Nucleus accumbens (tissue), 56 donors: ENCODE results near the gene MLH3.

Experiments used
- DNase-seq, 56 donors: peaks; one replicate each; lab custom pipeline; 2025; lab: John Stamatoyannopoulos, UW

Gene MLH3

GRCh38 chr14:74974364-74975058 is 76.8 kb downstream of the MLH3 start:
- no peak for DNase-seq

DNA sequence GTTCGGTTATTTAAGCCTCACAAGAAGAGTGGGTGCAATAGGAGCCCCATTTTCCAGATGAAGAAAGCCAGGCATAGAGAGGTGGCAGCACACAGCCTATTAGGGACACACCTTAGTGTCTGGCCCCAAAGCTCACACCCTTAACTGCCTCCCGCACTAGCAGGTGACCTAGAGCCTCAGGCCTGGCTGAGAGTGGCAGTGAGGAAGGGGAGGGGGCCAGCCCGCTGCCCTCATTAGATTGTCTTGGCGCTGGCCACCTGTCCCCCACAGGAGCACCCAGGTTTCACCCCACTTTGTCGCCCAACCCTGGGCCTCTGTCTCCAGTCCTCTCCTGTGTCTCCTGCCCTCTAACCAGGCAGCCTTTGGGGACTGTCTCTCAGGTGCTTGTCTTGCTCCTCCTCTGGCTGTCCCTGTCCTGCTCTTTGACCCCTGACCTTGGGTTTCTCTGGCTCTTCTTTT is 77.3 kb downstream of the MLH3 start:
- DNase-seq = no peak

DNA sequence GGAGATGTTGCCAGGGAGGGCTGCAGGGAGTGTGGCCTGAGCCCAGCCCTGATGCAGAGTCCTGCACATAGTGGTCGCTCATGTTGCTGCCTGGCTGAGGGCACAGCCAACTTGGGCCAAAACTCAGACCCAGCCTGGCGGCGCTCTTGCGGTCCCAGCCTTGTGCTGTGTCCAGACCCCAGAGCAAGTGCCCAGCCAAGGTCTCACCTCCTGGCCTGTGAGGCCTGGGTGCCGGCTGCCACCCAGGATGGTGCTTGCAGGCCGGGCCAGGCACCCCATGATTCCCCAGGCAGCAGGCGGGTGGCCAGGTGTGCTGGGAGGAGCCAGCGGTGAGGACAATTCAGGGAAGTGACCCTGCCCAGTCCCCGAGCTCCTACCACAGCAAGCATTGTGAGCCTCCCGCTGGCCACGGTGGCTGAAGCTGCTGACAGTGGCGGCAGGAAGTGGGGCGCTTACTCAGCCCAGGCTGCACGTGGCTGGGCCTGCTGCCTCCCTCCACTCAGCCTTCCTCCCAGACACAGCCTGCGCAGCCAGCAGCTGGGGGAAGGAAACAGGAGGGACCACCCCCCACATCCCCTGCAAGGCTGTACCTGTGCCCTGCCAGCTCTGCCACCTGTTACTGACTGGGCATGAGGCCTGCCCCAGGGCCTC is 78.1 kb downstream of the MLH3 start:
- DNase-seq = no peak

DNA sequence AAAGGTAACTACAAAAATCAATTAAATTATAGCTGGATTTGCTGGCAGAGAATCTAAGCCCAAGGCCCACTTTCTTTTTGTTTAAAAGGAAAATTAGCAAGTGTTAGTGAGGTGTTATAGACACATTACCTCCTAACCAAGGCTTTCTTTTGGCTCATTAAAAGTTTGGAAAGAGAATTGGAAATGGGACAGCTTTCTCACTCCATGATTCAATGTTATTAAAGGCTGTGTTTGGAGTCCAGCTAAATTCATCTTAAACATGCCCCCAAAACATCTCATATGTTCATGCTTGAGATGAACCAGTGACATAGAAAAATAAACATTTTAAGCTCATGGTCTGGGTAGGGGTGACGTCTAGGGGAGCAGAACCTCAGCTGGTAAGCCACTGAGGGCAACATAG is 82.5 kb downstream of the MLH3 start:
- DNase-seq = no peak

DNA sequence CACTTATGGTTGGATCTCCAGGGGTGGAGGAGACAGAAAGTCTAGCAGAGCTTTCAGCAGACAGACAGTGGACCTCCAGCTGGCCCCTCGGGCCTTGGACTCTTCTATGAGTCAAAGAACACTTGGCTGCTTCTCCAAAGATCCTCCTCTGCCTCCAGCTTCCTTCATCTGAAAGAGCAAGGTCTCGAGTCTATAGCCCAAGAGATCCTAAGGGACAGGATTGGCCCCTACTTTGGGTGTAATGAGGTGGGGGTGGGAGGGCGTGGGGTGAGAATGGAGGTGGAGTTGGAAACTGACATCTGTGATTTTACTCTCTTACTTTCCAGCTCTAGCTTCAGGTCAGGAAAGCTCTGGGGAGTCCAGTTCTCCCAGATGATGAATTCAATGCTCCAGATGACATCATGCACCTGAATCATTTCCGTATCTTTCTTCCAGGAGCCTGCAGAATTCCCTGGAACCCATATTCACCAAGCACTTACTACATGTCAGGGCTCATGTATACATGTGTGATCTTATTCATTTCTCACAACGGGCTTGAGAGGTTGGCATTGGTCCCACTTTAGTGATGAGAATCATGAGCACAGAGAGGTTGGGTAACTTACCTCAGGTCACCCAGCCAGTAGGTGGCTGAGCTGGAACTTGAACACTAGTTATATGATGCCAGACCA is 85.6 kb downstream of the MLH3 start:
- no peak for DNase-seq

DNA sequence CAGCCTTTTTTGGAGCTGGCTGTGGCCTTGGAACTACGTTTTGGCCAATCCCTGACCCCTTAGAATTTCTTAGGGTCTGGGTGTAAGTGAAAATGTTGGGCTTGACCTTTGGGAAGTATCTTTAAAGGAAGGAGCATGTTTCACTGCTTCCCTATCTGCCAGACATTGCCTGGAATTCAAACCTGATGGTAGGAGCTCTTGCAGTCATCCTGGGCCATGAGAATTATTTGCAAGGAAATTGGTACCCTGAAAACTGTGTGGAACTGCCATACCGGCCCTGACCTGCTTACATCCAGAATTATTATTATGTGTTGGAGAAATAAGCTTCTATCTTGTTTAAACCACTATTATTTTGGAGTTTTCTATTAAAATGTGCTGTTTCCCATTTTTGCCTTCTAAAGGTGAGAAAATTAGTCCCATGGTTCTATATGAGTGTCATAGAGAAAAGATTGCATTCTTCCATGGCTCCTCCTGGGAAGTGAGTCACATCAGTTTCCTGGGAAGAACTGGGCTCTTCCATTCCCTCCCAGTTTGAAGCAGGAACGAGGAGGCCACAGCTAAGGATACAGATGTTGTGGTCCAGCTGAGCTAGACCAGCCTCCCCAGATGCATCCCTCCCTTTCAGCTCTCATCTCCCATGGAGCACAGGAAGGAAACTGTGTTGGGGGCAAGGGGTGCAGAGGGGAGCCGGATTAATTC is 86.3 kb downstream of the MLH3 start:
- no peak for DNase-seq
